Lower leg skin (tissue), 3 donors: ENCODE data around the gene GPC5.

ENCODE experiments used
- POLR2A ChIP-seq, 2 donors: fragments of 450-650 bp; IDR thresholded peaks; one replicate each; pipeline ENCODE4 v1.6.1; 2016 to 2017; ENCODE audit warnings: antibody characterized with exemption in 2 of 2, mild to moderate bottlenecking in 1 of 2, moderate library complexity in 1 of 2
- TF ChIP-seq, protein P1 (sequence below), 3 donors: fragments of 450-650 bp; IDR thresholded peaks; one replicate each; pipeline ENCODE4 v1.5.1; 2016; ENCODE audit warnings: antibody characterized with exemption in 3 of 3, mild to moderate bottlenecking in 3 of 3, moderate library complexity in 2 of 3

- TF ChIP-seq, protein P1, sequence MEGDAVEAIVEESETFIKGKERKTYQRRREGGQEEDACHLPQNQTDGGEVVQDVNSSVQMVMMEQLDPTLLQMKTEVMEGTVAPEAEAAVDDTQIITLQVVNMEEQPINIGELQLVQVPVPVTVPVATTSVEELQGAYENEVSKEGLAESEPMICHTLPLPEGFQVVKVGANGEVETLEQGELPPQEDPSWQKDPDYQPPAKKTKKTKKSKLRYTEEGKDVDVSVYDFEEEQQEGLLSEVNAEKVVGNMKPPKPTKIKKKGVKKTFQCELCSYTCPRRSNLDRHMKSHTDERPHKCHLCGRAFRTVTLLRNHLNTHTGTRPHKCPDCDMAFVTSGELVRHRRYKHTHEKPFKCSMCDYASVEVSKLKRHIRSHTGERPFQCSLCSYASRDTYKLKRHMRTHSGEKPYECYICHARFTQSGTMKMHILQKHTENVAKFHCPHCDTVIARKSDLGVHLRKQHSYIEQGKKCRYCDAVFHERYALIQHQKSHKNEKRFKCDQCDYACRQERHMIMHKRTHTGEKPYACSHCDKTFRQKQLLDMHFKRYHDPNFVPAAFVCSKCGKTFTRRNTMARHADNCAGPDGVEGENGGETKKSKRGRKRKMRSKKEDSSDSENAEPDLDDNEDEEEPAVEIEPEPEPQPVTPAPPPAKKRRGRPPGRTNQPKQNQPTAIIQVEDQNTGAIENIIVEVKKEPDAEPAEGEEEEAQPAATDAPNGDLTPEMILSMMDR (IDR thresholded peaks at IDR 0.05) = no peak
- TF ChIP-seq POLR2A (IDR thresholded peaks at IDR 0.05) = no peak
Observed at GRCh38 chr13:91776611-91777193, 378.3 kb downstream of the GPC5 start.
